ENCODE results near the gene NCK1.

NCK1 gene

DNA sequence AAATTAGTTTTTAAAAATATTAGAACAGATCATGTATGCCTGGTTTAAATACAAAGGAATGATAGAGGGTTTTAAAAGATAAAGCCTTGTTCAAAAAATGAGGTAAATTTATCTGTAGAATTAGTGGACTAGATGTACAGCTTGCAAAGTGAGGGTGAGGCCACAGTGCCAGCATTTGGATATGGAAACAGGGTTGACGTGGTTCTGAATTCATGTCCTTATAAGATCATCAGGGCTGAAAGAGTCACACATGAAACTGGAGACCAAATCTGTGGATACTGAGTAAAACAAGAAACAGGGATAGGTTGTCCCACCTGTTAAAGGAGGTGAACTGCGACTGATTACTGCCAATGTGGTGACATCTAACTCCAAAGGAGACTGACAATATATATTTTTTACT is 46.3 kb downstream of the NCK1 start:
- DNase-seq (ENCODE audit: low read depth) = no peak

GRCh38 chr3:136909187-136909586 is 47.2 kb downstream of the NCK1 start:
- DNase-seq (ENCODE audit: low read depth) = no peak

DNA sequence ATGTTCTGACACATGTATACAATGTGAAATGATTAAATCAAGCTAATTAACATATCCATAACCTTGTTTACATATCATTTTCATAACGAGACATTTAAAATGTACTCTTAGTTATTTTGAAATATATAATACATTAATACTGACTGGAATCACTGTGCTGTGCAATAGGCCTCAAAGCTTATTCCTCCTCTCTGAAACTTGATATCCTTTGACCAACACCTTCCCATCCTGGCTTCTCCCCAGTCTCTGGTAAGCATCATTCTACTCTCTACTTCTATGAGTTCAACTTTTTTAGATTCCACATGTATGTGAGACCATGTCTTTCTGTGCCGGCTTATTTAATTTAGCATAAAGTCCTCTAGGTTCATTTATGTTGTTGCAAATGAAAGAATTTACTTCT is 48.7 kb downstream of the NCK1 start:
- DNase-seq (ENCODE audit: low read depth) = no peak

- DNase-seq (ENCODE audit: low read depth) = no peak
Observed at GRCh38 chr3:136913168-136913567, 51.2 kb downstream of the NCK1 start.

DNA sequence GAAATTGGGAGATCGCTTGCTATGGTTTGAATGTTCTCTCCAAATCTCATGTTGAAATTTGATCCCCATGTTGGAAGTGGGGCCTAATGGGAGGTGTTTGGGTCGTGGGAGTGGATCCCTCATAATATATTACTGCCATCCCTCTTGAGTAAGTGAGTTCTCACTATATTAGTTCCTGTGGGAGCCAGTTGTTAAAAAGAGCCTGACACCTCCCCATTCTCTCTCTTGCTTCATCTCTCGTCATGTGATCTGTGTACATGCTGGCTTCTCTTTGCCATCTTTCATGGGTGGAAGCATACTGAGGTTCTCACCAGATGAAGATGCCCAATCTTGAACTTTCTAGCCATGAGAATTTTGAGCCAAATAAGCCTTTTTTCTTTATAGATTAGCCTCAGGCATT is 52.7 kb downstream of the NCK1 start:
- no peak for DNase-seq (ENCODE audit: low read depth)

DNA sequence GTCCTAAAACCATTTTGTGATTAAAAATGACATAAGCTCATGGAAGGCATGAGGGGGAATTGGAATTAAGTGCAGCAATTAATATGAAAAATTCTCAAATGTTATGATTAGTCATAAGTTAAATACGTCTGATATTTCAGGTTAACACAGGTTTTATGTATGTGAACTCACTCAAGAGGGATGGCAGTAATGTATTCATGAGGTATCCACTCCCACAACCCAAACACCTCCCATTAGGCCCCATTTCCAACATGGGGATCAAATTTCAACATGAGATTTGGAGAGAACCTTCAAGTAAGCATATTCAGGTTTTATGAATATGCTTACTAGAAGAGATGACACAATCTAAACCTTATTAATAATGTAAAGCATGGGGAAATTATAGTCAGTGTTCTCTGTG is 54.2 kb downstream of the NCK1 start:
- DNase-seq (ENCODE audit: low read depth) = no peak

- no peak for DNase-seq (ENCODE audit: low read depth)
Observed at GRCh38 chr3:136919799-136920580, 58.0 kb downstream of the NCK1 start.

GRCh38 chr3:136920904-136921611 is 59.0 kb downstream of the NCK1 start:
- no peak for DNase-seq (ENCODE audit: low read depth)

GRCh38 chr3:136925425-136926190 is 63.6 kb downstream of the NCK1 start:
- DNase-seq (ENCODE audit: low read depth) = no peak

- no peak for DNase-seq (ENCODE audit: low read depth)
Observed at GRCh38 chr3:136928240-136928639, 66.2 kb downstream of the NCK1 start.

- no peak for DNase-seq (ENCODE audit: low read depth)
Observed at GRCh38 chr3:136929977-136930670, 68.1 kb downstream of the NCK1 start.

GRCh38 chr3:136931606-136932005 is 69.6 kb downstream of the NCK1 start:
- DNase-seq (ENCODE audit: low read depth) = no peak

GRCh38 chr3:136932523-136932922 is 70.5 kb downstream of the NCK1 start:
- no peak for DNase-seq (ENCODE audit: low read depth)

DNA sequence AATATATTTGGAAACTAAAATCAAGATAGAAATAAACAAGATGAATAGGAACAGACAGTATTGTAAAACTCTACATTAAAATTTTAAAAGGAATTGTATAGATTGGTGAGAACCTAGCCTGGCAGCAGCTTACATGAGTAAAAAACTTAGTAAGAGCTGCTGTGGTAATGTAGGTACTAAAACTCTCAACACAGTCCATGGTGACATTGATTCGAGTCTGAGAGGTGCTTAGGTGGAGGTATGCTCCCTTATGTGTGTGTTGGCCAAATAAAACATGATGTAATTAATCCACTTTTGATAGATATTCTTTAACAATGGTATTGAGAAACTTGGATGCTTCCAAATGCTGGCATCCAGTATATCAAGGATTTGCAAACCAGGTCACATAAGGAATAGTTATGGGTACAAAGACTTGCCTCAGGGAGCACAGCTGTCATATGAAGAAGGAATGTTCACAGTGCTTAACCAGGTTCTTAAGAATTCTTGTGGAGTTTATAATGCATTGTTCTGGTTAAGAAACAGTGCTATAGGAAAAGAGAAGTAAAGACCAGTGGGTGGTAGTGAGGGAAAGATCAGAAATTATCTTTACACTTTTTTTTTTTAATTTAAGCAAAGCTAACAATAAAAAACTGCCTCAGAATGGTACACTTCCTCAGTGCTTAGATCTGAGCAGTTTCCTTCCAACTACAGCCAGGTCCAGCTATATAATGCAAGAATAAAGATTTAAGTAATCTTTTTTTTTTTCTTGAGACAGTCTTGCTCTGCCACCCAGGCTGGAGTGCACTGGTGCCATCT is 71.2 kb downstream of the NCK1 start:
- DNase-seq (ENCODE audit: low read depth) = no peak

- DNase-seq (ENCODE audit: low read depth) = no peak
Observed at GRCh38 chr3:136937175-136937574, 75.2 kb downstream of the NCK1 start.

- no peak for DNase-seq (ENCODE audit: low read depth)
Observed at GRCh38 chr3:136937851-136938250, 75.8 kb downstream of the NCK1 start.

DNA sequence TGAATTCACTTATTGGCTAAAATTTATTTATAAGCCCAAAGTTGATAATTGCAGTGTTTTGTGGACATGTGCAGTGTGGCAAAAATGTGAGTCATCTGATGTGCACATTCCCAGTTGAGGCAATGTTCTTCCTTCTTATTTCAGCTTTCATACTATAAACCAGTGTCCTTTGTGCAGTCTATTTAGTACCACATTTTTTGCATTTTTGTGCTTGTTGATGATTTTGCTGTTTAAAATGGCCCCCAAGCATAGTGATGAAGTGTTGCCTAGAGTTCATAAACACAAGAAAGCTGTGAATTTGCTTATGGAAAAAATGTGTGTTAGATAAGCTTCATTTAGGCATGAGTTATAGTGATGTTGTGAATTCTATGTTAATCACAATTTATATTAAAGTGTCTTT is 76.3 kb downstream of the NCK1 start:
- no peak for DNase-seq (ENCODE audit: low read depth)

DNA sequence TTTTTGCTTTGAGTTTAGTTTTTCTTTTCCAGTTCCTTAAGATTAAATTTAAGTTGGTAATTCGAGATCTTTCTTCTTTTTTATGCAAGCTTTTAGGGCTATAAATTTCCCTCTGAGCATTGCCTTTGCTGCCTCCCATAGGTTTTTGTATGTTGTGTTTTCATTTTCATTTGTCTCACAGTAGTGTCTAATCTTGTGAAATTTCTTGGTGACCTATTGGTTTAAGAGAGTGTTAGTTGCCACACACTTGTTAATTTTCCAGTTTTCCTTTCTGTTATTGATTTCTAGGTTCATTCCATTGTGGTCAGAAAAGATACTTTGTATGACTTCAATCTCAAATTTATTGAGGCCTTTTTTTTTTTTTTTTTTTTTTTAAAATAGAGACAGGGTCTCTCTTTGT is 77.5 kb downstream of the NCK1 start:
- no peak for DNase-seq (ENCODE audit: low read depth)

DNA sequence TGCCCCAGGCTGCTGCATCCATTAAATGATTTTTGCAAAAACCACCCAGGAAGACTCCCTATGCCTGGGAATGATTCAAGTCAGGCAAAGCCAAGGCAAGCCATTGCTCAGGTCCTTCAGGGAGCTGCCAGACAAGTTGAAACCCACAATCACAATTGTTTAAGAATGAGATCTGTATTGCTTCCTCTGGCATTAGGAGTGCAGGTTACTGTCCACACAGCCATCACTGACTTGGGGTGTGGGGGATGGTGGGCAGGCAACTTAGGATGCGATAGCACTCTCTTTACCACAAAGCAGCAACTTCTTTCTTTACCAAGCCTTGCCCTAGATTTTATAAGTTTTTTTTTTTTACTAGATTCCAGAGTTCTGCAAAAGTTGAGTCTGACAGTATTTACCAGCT is 80.8 kb downstream of the NCK1 start:
- DNase-seq (ENCODE audit: low read depth) = no peak

GRCh38 chr3:136943436-136943835 is 81.4 kb downstream of the NCK1 start:
- no peak for DNase-seq (ENCODE audit: low read depth)

GRCh38 chr3:136946978-136947377 is 85.0 kb downstream of the NCK1 start:
- no peak for DNase-seq (ENCODE audit: low read depth)

DNA sequence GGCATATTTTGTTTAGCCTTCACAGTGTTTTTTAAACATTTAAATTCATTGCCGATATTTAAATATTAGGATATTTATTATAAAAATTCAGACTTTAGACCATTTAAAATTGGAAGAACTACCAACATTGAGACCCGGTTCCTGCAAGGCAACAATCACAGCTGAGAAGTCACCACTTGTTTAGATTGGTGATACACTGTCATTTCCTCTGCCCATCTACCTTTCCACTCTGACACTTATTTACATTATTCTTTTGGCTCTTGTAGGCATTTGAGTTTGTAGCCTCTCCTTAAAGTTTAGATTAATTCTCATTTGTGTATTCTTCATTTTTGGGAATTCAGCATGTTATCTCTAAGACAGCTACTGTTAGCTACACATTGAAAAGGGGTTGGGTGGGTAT is 85.5 kb downstream of the NCK1 start:
- DNase-seq (ENCODE audit: low read depth) = no peak

Measured in stimulated activated CD8-positive, alpha-beta memory T cell treated with anti-CD3 and anti-CD28 coated beads, Interleukin-15, amount 100 ng/mL, for 24 hours (primary cell).